ENCODE results near the gene WNT5A.
A peak's percentile ranks its signal among the peaks of the same experiment; 100 is the strongest.

WNT5A gene

DNA sequence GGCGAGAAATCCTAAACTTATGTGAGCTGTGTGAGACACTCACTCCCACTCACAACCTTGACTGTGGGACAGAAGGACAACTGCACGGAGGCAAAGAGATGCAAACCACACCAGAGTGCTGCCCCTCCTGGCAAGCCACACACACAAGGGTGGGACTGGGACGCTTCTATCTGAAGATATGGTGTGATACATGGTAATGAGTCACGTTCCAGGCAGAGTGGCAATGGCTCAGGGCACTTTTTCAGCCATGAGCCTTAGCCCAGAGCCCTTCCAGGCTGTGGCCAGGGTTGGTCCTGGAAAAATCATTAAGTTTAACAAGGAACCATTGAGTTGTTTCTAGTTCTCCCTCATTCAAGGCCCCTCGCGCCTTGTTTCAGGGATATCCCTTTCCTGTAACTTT, 56.1 kb downstream of the WNT5A start:
- Mint-ChIP-seq H3K36me3 (ENCODE audit: low read depth) (no peaks in the 10 kb centered on the region), H3K27ac (no peak overlapping the region)

DNA sequence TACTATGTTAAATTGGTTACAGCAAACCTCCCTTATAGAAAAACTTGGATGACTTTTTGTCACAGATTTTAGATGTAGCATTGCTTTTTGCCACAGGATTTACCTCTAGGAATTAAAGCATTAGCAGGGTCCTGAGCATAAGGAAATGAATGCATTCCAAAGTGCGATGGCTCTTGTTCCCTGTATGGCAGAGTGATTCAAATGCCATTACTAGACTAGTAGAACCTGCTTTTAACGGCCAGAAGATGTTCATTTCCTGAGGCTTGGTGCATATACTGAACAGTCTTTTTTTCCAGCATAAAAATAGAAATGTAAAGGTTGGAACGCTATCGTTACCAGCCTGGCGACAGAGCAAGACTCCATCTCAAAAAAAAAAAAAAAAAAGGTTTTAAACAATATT, 59.4 kb downstream of the WNT5A start:
- peaks cover 2% of the 10 kb centered on the region for H3K9me3 Mint-ChIP-seq
- peaks cover 11% of the 10 kb centered on the region for H3K4me1 Mint-ChIP-seq
- no peak overlapping the region for H3K27ac Mint-ChIP-seq
- H3K36me3 Mint-ChIP-seq (ENCODE audit: low read depth): no peaks in the 10 kb centered on the region
- TF ChIP-seq, protein P1, sequence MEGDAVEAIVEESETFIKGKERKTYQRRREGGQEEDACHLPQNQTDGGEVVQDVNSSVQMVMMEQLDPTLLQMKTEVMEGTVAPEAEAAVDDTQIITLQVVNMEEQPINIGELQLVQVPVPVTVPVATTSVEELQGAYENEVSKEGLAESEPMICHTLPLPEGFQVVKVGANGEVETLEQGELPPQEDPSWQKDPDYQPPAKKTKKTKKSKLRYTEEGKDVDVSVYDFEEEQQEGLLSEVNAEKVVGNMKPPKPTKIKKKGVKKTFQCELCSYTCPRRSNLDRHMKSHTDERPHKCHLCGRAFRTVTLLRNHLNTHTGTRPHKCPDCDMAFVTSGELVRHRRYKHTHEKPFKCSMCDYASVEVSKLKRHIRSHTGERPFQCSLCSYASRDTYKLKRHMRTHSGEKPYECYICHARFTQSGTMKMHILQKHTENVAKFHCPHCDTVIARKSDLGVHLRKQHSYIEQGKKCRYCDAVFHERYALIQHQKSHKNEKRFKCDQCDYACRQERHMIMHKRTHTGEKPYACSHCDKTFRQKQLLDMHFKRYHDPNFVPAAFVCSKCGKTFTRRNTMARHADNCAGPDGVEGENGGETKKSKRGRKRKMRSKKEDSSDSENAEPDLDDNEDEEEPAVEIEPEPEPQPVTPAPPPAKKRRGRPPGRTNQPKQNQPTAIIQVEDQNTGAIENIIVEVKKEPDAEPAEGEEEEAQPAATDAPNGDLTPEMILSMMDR (IDR thresholded peaks at IDR 0.05; ENCODE audit: unreplicated experiment in 3 of 3): no peak
- no peak overlapping the region for H3K4me3 Mint-ChIP-seq
- H3K27me3 Mint-ChIP-seq (ENCODE audit: low read depth): peaks cover 8% of the 10 kb centered on the region

More for the DNA sequence above, 56.1 kb downstream of the WNT5A start:
- H3K9me3 Mint-ChIP-seq: no peaks in the 10 kb centered on the region
- TF ChIP-seq, protein P1 (IDR thresholded peaks at IDR 0.05; ENCODE audit: unreplicated experiment in 3 of 3): no peak
- peaks cover 5% of the 10 kb centered on the region for H3K4me1 Mint-ChIP-seq
- H3K4me3 Mint-ChIP-seq: no peak overlapping the region
- peaks cover 16% of the 10 kb centered on the region for H3K27me3 Mint-ChIP-seq (ENCODE audit: low read depth)

DNA sequence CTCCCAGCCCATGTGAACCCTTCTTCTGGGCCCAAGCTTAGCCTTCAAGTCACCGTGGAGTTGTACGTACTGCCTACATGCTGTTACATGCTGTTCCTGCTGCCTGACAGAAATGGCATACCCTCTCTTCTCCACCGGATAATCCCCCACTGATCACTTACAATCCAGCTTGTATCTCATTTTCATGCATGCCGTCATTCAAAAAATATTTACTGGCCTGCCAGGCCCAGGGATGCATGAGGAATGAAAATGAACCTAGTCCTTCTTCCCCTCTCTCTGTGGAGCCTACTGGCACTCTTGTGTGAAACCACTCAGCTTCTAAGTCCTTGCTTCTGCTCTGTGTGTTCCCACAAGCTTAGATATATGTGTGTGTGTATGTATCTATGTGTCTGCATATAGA, 60.6 kb downstream of the WNT5A start:
- peaks cover 2% of the 10 kb centered on the region for H3K9me3 Mint-ChIP-seq
- H3K27ac Mint-ChIP-seq: peak overlapping the region in 1 of 3 experiments; percentile 1
- peaks cover 11% of the 10 kb centered on the region for H3K4me1 Mint-ChIP-seq
- H3K36me3 Mint-ChIP-seq (ENCODE audit: low read depth): no peaks in the 10 kb centered on the region
- H3K4me3 Mint-ChIP-seq: no peak overlapping the region
- TF ChIP-seq, protein P1 (IDR thresholded peaks at IDR 0.05; ENCODE audit: unreplicated experiment in 3 of 3): no peak
- peaks cover 8% of the 10 kb centered on the region for H3K27me3 Mint-ChIP-seq (ENCODE audit: low read depth)

DNA sequence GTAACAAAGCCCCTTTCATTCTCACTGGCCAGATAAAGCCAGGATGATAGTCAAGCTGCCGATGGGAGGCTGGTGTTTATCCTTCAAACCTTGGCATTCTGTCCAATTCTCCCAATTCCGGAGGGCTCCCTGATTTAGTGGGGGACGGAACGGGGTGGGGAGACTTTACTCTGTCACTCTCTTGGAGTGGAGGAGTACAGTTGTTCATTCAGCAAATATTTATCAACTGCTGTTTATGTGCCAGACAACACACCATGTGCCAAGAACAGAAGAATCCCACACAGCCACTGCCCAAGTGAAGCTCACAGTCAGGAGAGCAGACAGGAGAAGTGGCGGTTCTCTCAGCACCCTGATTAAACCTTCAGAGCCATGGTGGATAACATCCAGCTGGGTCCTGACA, 63.3 kb downstream of the WNT5A start:
- Mint-ChIP-seq H3K9me3 (peaks cover 10% of the 10 kb centered on the region), H3K4me1 (peaks cover 11% of the 10 kb centered on the region), H3K36me3 (ENCODE audit: low read depth) (no peaks in the 10 kb centered on the region), H3K4me3 (no peak overlapping the region), H3K27ac (no peak overlapping the region), H3K27me3 (ENCODE audit: low read depth) (peaks cover 8% of the 10 kb centered on the region)
- TF ChIP-seq, protein P1 (IDR thresholded peaks at IDR 0.05; ENCODE audit: unreplicated experiment in 3 of 3): no peak

DNA sequence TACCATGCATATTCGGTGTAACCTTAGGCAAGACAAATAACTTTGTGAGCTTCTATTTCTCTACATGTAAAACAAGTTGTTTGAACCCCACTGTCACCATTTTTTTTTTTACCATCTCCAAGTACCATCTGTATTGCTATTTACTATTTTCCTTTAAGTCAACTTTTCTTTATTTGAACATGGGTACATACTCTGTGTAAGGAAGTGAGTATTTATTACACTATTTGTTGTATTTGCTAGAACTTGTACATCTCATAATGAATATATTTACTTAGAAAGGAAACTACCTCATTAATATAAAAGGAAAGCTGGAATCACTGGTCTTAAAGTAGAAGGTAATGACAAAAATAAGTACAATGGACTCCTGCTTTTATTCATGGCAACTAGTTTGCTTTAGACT, 69.9 kb downstream of the WNT5A start:
- H3K27ac Mint-ChIP-seq: peak overlapping the region in 1 of 3 experiments; percentile 54
- H3K4me1 Mint-ChIP-seq: peaks cover 28% of the 10 kb centered on the region
- TF ChIP-seq, protein P1 (IDR thresholded peaks at IDR 0.05; ENCODE audit: unreplicated experiment in 3 of 3): no peak
- H3K9me3 Mint-ChIP-seq: peaks cover 18% of the 10 kb centered on the region
- H3K27me3 Mint-ChIP-seq (ENCODE audit: low read depth): no peaks in the 10 kb centered on the region
- H3K4me3 Mint-ChIP-seq: no peak overlapping the region
- H3K36me3 Mint-ChIP-seq (ENCODE audit: low read depth): no peaks in the 10 kb centered on the region

DNA sequence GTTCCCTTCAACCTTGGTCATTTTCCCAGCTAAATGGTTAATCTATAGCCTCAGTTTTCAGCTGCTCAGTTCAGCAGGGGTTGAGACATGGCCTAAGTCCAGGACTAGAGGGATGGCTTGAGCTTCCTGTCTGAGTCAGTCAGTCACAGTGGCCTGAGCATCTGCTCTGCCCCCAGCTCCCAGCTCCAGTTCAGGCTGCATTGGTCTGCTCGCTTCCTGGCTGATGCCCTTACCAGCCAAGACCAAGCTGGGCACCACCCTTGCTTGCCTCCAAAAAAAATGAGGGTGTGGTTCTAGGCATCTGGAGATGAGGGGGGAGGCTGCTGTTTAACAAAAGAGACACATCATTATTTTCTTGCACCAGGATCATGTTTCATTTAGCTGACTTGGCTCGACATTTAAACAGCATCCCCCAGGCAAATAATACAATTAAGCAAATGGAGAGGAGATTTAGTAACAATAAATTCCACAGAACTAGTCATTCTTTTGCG, 70.7 kb downstream of the WNT5A start:
- TF ChIP-seq, protein P1 (IDR thresholded peaks at IDR 0.05; ENCODE audit: unreplicated experiment in 3 of 3): no peak
- H3K36me3 Mint-ChIP-seq (ENCODE audit: low read depth): no peaks in the 10 kb centered on the region
- H3K4me1 Mint-ChIP-seq: peaks cover 32% of the 10 kb centered on the region
- peak overlapping the region; percentile 28 to 54 (median 42) for H3K27ac Mint-ChIP-seq
- peak overlapping the region in 1 of 3 experiments; percentile 12 for H3K4me3 Mint-ChIP-seq
- H3K27me3 Mint-ChIP-seq (ENCODE audit: low read depth): no peaks in the 10 kb centered on the region
- H3K9me3 Mint-ChIP-seq: peaks cover 18% of the 10 kb centered on the region

Data from nephron (organoid).